Measurements from ENCODE around the gene PSMB7.

DNA sequence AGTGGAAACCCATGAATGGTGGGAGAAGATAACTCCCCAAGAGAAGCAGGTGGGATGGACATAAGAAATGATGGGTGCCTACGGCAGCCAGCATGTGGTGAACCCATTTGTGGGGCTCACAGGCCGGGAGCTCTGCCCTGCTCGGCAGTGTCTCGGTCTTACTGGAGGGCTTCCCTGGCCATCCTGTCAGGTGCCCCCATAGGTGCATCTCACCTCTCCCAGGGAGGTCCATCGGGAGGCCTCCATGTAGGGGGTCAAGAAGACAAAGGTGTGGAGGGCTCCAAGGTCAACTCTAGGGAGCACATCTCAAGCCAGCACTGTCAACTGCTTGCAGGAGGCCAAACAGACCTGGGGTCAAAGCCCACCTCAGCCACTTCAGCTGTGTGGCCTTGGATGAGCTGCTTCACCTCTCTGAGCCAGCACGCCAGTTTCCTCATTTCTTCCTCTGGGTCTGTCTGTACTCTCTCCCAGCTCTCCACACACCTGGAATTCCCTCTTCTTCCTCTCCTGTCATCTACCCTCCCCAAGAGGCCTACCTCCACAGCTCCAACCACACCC lies 24.5 kb upstream of the PSMB7 start:
- TF ChIP-seq, protein P1, sequence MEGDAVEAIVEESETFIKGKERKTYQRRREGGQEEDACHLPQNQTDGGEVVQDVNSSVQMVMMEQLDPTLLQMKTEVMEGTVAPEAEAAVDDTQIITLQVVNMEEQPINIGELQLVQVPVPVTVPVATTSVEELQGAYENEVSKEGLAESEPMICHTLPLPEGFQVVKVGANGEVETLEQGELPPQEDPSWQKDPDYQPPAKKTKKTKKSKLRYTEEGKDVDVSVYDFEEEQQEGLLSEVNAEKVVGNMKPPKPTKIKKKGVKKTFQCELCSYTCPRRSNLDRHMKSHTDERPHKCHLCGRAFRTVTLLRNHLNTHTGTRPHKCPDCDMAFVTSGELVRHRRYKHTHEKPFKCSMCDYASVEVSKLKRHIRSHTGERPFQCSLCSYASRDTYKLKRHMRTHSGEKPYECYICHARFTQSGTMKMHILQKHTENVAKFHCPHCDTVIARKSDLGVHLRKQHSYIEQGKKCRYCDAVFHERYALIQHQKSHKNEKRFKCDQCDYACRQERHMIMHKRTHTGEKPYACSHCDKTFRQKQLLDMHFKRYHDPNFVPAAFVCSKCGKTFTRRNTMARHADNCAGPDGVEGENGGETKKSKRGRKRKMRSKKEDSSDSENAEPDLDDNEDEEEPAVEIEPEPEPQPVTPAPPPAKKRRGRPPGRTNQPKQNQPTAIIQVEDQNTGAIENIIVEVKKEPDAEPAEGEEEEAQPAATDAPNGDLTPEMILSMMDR (IDR thresholded peaks at IDR 0.05; ENCODE audit: low read depth, low read length) = no peak
- TF ChIP-seq EZH2phosphoT487 (IDR thresholded peaks at IDR 0.05; ENCODE audit: low read depth) = no peak
